Measurements from ENCODE around the gene TMEM87A.

DNA sequence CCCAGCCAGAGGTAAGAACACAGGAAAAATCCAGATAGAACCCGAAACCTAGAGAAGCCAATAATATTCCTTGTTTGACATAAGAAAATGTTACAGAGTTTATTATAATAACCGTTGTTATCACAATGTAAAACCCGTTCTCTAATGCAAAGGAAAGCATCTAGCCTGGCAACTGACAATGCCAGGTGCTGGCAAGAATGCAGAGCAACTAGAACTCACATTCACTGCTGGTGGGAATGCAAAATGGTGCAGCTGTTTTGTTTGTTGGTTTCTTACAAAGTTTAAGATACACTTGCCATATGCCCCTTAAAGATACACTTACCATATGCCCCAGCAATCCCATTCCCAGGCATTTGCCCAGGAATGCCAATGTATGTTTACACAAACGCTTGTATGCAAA is 88.5 kb downstream of the TMEM87A start:
- TF ChIP-seq, protein P1, sequence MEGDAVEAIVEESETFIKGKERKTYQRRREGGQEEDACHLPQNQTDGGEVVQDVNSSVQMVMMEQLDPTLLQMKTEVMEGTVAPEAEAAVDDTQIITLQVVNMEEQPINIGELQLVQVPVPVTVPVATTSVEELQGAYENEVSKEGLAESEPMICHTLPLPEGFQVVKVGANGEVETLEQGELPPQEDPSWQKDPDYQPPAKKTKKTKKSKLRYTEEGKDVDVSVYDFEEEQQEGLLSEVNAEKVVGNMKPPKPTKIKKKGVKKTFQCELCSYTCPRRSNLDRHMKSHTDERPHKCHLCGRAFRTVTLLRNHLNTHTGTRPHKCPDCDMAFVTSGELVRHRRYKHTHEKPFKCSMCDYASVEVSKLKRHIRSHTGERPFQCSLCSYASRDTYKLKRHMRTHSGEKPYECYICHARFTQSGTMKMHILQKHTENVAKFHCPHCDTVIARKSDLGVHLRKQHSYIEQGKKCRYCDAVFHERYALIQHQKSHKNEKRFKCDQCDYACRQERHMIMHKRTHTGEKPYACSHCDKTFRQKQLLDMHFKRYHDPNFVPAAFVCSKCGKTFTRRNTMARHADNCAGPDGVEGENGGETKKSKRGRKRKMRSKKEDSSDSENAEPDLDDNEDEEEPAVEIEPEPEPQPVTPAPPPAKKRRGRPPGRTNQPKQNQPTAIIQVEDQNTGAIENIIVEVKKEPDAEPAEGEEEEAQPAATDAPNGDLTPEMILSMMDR (IDR thresholded peaks at IDR 0.05; ENCODE audit: borderline replicate concordance, extremely low read depth, low read length, poor library complexity, severe bottlenecking) = no peak
- TF ChIP-seq EZH2 (IDR thresholded peaks at IDR 0.05; ENCODE audit: borderline replicate concordance, low read depth, low read length, severe bottlenecking) = no peak

Data from DND-41 (cell line).